ENCODE results near the gene PHC1.

DNA sequence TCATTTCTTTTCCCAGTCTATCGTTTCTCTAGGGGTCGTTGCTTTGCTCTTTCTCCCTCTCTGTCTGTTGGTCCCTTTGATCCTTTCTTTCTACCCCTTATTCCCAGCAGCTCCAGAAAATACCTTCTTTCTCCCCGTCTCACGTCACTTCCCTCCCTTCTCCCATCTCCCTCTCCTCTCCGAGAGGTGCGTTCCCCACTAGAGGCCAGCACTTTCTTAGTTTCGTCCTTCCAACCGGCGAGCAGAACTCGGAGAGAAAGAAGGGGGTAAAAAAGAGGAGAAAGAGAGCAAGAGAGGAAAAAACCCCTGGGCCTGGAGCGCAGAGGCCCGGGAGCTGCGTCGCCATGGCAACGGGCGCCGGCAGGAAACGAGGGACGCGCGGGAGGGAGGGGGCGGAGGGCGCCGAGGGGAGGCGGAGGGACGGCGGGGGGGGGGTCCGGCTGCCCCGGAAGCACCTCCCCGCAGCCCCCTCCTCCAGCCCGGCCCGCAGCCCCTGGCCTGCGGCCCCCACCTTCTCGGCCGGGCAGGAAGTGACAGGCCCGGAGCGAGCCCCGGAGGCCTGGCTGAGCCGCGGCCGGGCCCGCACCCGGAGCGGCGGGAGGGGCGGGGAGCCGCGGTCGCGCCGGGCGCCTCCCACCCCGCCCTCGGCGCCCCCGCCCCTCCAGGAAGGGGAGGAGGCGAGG lies at the start of gene PHC1:
- TF ChIP-seq, protein P1, sequence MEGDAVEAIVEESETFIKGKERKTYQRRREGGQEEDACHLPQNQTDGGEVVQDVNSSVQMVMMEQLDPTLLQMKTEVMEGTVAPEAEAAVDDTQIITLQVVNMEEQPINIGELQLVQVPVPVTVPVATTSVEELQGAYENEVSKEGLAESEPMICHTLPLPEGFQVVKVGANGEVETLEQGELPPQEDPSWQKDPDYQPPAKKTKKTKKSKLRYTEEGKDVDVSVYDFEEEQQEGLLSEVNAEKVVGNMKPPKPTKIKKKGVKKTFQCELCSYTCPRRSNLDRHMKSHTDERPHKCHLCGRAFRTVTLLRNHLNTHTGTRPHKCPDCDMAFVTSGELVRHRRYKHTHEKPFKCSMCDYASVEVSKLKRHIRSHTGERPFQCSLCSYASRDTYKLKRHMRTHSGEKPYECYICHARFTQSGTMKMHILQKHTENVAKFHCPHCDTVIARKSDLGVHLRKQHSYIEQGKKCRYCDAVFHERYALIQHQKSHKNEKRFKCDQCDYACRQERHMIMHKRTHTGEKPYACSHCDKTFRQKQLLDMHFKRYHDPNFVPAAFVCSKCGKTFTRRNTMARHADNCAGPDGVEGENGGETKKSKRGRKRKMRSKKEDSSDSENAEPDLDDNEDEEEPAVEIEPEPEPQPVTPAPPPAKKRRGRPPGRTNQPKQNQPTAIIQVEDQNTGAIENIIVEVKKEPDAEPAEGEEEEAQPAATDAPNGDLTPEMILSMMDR (IDR thresholded peaks at IDR 0.05): peak in 6 of 7 experiments; percentile 13 to 58 (median 46)
- peak in 2 of 3 donors; percentile 27 to 31 for TF ChIP-seq POLR2A (IDR thresholded peaks at IDR 0.05)

All from body of pancreas (tissue), 4 donors.